Epithelial cell of esophagus (primary cell): ENCODE results near the gene GPR142.
A peak's percentile ranks its signal among the peaks of the same experiment; 100 is the strongest.

Source experiments
- DNase-seq: peaks from one replicate; pipeline ENCODE4 v3.0.0; 2010; ENCODE audit warnings: low read depth
- H3K4me3 ChIP-seq: 2 replicates; pipeline ENCODE4 v1.5.1; 2011; ENCODE audit warnings: mild to moderate bottlenecking, low read length, control low read depth
- CTCF ChIP-seq: IDR thresholded peaks from 2 replicates; pipeline ENCODE4 v1.5.1; 2011; ENCODE audit warnings: low read depth, mild to moderate bottlenecking, low read length, control low read depth, inconsistent platforms; ENCODE audit not compliant: insufficient read depth; ENCODE audit errors: missing control alignments

GPR142 gene

GRCh38 chr17:74410001-74410443 is 42.7 kb downstream of the GPR142 start:
- H3K4me3 ChIP-seq: no peak overlapping the region
- no peak for TF ChIP-seq CTCF
- DNase-seq: no peak

- TF ChIP-seq CTCF: no peak
- no peak for DNase-seq
- H3K4me3 ChIP-seq: no peak overlapping the region
These were observed 45.3 kb downstream of the GPR142 start for GRCh38 chr17:74412581-74412980.

- TF ChIP-seq CTCF: no peak
- no peak overlapping the region for H3K4me3 ChIP-seq
- no peak for DNase-seq
These were observed 46.2 kb downstream of the GPR142 start for GRCh38 chr17:74413491-74413890.

- TF ChIP-seq CTCF: no peak
- H3K4me3 ChIP-seq: no peak overlapping the region
- no peak for DNase-seq
These were observed 47.2 kb downstream of the GPR142 start for GRCh38 chr17:74414510-74414909.

GRCh38 chr17:74415608-74416396 is 48.5 kb downstream of the GPR142 start:
- TF ChIP-seq CTCF: no peak
- no peak overlapping the region for H3K4me3 ChIP-seq
- no peak for DNase-seq

GRCh38 chr17:74417178-74418045 is 50.1 kb downstream of the GPR142 start:
- DNase-seq: peak; percentile 67
- H3K4me3 ChIP-seq: no peak overlapping the region
- TF ChIP-seq CTCF: no peak
